K562 (cell line): Measurements from ENCODE around the gene CD300A. TPM values are rescaled to one million over a fixed set of nuclear protein-coding genes. Genes with fewer than 3 reads are reported as not detected.

Source experiments
- CBFA2T2 ChIP-seq: fragments of 450-650 bp; conservative IDR thresholded peaks from 2 replicates; pipeline ENCODE4 v1.6.1; 2017; ENCODE audit warnings: mild to moderate bottlenecking
- CBFB ChIP-seq: sonication (generic); formaldehyde crosslinking; IDR thresholded peaks from 2 replicates; pipeline ENCODE4 v1.4.0; 2020; ENCODE audit warnings: mild to moderate bottlenecking, missing genetic modification reagents
- CBX2 ChIP-seq: fragments of 200-600 bp; sonication (generic); IDR thresholded peaks from one replicate; pipeline ENCODE4 v1.6.1; 2012; ENCODE audit warnings: mild to moderate bottlenecking, low read length, inconsistent platforms; ENCODE audit not compliant: insufficient read depth, poor library complexity, severe bottlenecking
- ESRRB ChIP-seq: fragments of 250-450 bp; sonication (Bioruptor Pico); IDR thresholded peaks from 2 replicates; pipeline ENCODE4 v1.5.0; 2020; ENCODE audit warnings: mild to moderate bottlenecking, moderate library complexity, borderline replicate concordance
- KDM4B ChIP-seq, 2 experiments: fragments of 450-650 bp in 1 of 2; sonication (generic) in 1 of 2; IDR thresholded peaks; 2 replicates each; pipeline ENCODE4 v1.6.1; 2016 to 2017; ENCODE audit warnings: borderline replicate concordance in 2 of 2, antibody characterized with exemption in 1 of 2, low read depth in 1 of 2, mild to moderate bottlenecking in 1 of 2
- NRF1 ChIP-seq, 2 experiments: fragments of 450-650 bp; IDR thresholded peaks in 1 of 2; conservative IDR thresholded peaks in 1 of 2; 2 replicates each; pipeline ENCODE4 v1.6.1; 2014; ENCODE audit warnings: mild to moderate bottlenecking in 2 of 2
- PHF8 ChIP-seq: fragments of 200-600 bp; sonication (generic); IDR thresholded peaks from 2 replicates; pipeline ENCODE4 v1.6.1; 2012; ENCODE audit warnings: mixed run types, mild to moderate bottlenecking, inconsistent platforms, low read length, moderate library complexity, borderline replicate concordance
- RCOR1 ChIP-seq, 2 experiments: IDR thresholded peaks; 2 replicates each; pipeline ENCODE4 v1.6.1; 2012; ENCODE audit warnings: low read depth in 2 of 2, low read length in 2 of 2, borderline replicate concordance in 1 of 2, improper control_type of control experiment in 1 of 2
- ZNF444 ChIP-seq: fragments of 250-450 bp; sonication (Bioruptor Pico); IDR thresholded peaks from 2 replicates; pipeline ENCODE4 v1.4.0; 2020; ENCODE audit warnings: mild to moderate bottlenecking, moderate library complexity
- ZNF561 ChIP-seq: fragments of 450-650 bp; formaldehyde crosslinking; conservative IDR thresholded peaks from 2 replicates; pipeline ENCODE4 v1.4.0; 2020; ENCODE audit warnings: mild to moderate bottlenecking, moderate library complexity
- polyA plus RNA-seq, 8 experiments: library from polyadenylated mRNA; depleted of rRNA in 4 of 8; stranded (reverse) in 5 of 8; unstranded in 3 of 8; fragments of >200 nt; fragmentation: Nextera tagmentation in 2 of 8; fragmentation: Illumina TruSeq in 1 of 8; extraction: Ambion mirVana in 2 of 8; extraction: Trizol in 1 of 8; gene quantifications; 2 replicates each; pipeline versions ENCODE4 v1.2.1 to v1.2.3, GENCODE V29; 2011 to 2014; ENCODE audit warnings: inconsistent platforms in 1 of 8, missing spikeins in 1 of 8
- total RNA-seq, 7 experiments: library from RNA; depleted of rRNA in 6 of 7; stranded (reverse); fragments of >200 nt in 6 of 7; fragmentation: Illumina TruSeq in 2 of 7; extraction: Trizol in 2 of 7; gene quantifications; 2 replicates each; pipeline versions ENCODE4 v1.2.1 to v1.2.3, GENCODE V29; 2011 to 2021; ENCODE audit warnings: low replicate concordance in 1 of 7
- TF ChIP-seq, protein P1 (sequence below): fragments of 450-650 bp; IDR thresholded peaks from 2 replicates; pipeline ENCODE4 v1.6.1; 2017; ENCODE audit warnings: mild to moderate bottlenecking, moderate library complexity
- TF ChIP-seq, protein P2 (sequence below): IDR thresholded peaks from 2 replicates; pipeline ENCODE4 v1.6.1; 2014; ENCODE audit warnings: antibody characterized with exemption
- TF ChIP-seq, protein P3 (sequence below): fragments of 450-650 bp; IDR thresholded peaks from 2 replicates; pipeline ENCODE4 v1.6.1; 2018; ENCODE audit not compliant: partially characterized antibody
- TF ChIP-seq, protein P4 (sequence below), 2 experiments: fragments of 450-650 bp; IDR thresholded peaks; 2 replicates each; pipeline ENCODE4 v1.6.1; 2018; ENCODE audit warnings: mild to moderate bottlenecking in 2 of 2, low read depth in 1 of 2; ENCODE audit not compliant: partially characterized antibody in 2 of 2

Gene CD300A
- total and polyA plus RNA-seq, 9 of the 15 experiments (the other 6 are each of a cell fraction or from before 2014, with no cell fraction given) = 0.21 to 1.7 (median 0.41) TPM; not detected in 1

DNA sequence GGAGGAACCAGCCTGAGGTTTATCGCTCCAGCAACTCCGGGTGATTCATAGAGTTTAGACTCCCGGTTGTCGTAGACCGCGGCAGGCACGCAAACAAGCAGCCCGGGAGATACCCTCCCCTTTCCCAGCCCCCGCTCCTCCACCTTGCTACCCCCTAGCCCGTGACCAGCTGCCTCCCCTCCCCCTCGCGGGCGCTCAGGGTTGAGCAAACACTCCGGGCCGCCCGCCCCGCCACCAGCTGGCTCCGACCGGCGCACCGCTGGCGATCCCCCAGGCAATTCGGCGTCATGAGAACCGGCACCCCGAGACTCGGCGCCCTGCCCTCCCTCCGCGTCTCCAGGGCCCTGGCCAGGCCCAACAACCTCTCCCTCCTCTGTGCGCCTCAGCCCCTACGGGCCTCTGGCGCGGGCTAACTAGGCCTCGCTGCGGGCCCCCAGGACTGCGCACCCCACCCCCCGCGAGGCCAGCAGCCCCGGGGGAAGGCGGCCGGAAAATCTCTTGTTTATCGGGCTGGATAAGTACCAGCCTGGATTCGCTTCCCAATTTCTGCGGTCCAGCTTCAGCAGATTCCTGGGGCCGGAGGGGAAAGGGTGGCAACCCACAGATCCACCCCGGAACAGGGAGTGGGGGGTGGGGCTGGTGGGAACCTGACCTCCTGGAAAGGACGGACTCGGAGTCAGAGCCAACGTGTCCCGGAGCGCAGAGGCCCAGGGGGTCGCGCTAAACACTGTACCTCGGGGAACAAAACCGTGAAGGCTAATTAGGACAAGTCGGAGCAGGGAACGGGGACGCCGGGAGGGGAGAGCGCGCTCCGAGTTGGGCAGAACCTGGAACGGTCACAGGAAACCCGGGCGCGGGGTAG is 35.5 kb upstream of the CD300A start (continued):
- TF ChIP-seq ESRRB (CRISPR knock-in tag) (no peak), CBX2 (no peak), ZNF444 (CRISPR knock-in tag) (0 out of 2 replicates have a peak, but pooled peaks have one; percentile 10), ZNF561 (no peak), NRF1 (conservative IDR thresholded peaks at IDR 0.05 in 1 of 2, IDR thresholded peaks at IDR 0.05 in 1 of 2) (peak; percentile 29 to 31; a peak in 1 of 4 replicates), CBFB (CRISPR knock-in tag) (no peak), RCOR1 (IDR thresholded peaks at IDR 0.05; ENCODE audit: borderline replicate concordance in 1 of 2, low read depth in 2 of 2, low read length in 2 of 2) (peak in 1 of 2 experiments; percentile 50; a peak in 1 of 4 replicates), PHF8 (peak; percentile 45; the same call in 1 of the 2 replicates), KDM4B (IDR thresholded peaks at IDR 0.05; ENCODE audit: borderline replicate concordance in 2 of 2, low read depth in 1 of 2) (no peak), CBFA2T2 (peak; percentile 28; the same call in 1 of the 2 replicates)
- TF ChIP-seq, protein P1, sequence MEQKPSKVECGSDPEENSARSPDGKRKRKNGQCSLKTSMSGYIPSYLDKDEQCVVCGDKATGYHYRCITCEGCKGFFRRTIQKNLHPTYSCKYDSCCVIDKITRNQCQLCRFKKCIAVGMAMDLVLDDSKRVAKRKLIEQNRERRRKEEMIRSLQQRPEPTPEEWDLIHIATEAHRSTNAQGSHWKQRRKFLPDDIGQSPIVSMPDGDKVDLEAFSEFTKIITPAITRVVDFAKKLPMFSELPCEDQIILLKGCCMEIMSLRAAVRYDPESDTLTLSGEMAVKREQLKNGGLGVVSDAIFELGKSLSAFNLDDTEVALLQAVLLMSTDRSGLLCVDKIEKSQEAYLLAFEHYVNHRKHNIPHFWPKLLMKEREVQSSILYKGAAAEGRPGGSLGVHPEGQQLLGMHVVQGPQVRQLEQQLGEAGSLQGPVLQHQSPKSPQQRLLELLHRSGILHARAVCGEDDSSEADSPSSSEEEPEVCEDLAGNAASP = no peak
- TF ChIP-seq, protein P2, sequence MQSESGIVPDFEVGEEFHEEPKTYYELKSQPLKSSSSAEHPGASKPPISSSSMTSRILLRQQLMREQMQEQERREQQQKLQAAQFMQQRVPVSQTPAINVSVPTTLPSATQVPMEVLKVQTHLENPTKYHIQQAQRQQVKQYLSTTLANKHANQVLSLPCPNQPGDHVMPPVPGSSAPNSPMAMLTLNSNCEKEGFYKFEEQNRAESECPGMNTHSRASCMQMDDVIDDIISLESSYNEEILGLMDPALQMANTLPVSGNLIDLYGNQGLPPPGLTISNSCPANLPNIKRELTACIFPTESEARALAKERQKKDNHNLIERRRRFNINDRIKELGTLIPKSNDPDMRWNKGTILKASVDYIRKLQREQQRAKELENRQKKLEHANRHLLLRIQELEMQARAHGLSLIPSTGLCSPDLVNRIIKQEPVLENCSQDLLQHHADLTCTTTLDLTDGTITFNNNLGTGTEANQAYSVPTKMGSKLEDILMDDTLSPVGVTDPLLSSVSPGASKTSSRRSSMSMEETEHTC = no peak
- TF ChIP-seq, protein P3, sequence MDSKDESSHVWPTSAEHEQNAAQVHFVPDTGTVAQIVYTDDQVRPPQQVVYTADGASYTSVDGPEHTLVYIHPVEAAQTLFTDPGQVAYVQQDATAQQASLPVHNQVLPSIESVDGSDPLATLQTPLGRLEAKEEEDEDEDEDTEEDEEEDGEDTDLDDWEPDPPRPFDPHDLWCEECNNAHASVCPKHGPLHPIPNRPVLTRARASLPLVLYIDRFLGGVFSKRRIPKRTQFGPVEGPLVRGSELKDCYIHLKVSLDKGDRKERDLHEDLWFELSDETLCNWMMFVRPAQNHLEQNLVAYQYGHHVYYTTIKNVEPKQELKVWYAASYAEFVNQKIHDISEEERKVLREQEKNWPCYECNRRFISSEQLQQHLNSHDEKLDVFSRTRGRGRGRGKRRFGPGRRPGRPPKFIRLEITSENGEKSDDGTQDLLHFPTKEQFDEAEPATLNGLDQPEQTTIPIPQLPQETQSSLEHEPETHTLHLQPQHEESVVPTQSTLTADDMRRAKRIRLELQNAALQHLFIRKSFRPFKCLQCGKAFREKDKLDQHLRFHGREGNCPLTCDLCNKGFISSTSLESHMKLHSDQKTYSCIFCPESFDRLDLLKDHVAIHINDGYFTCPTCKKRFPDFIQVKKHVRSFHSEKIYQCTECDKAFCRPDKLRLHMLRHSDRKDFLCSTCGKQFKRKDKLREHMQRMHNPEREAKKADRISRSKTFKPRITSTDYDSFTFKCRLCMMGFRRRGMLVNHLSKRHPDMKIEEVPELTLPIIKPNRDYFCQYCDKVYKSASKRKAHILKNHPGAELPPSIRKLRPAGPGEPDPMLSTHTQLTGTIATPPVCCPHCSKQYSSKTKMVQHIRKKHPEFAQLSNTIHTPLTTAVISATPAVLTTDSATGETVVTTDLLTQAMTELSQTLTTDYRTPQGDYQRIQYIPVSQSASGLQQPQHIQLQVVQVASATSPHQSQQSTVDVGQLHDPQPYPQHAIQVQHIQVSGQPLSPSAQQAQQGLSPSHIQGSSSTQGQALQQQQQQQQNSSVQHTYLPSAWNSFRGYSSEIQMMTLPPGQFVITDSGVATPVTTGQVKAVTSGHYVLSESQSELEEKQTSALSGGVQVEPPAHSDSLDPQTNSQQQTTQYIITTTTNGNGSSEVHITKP = no peak
- TF ChIP-seq, protein P4, sequence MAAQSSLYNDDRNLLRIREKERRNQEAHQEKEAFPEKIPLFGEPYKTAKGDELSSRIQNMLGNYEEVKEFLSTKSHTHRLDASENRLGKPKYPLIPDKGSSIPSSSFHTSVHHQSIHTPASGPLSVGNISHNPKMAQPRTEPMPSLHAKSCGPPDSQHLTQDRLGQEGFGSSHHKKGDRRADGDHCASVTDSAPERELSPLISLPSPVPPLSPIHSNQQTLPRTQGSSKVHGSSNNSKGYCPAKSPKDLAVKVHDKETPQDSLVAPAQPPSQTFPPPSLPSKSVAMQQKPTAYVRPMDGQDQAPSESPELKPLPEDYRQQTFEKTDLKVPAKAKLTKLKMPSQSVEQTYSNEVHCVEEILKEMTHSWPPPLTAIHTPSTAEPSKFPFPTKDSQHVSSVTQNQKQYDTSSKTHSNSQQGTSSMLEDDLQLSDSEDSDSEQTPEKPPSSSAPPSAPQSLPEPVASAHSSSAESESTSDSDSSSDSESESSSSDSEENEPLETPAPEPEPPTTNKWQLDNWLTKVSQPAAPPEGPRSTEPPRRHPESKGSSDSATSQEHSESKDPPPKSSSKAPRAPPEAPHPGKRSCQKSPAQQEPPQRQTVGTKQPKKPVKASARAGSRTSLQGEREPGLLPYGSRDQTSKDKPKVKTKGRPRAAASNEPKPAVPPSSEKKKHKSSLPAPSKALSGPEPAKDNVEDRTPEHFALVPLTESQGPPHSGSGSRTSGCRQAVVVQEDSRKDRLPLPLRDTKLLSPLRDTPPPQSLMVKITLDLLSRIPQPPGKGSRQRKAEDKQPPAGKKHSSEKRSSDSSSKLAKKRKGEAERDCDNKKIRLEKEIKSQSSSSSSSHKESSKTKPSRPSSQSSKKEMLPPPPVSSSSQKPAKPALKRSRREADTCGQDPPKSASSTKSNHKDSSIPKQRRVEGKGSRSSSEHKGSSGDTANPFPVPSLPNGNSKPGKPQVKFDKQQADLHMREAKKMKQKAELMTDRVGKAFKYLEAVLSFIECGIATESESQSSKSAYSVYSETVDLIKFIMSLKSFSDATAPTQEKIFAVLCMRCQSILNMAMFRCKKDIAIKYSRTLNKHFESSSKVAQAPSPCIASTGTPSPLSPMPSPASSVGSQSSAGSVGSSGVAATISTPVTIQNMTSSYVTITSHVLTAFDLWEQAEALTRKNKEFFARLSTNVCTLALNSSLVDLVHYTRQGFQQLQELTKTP (IDR thresholded peaks at IDR 0.05; ENCODE audit: low read depth in 1 of 2, partially characterized antibody in 2 of 2) = no peak
